HFF-Myc (cell line): ENCODE measurements around the gene LRRC63.
"Not testable (repeated sequence)": the region's sequence is repeated elsewhere in the genome, so short reads cannot be mapped to it uniquely, and the experiment has no call there.

Source experiments
- DNase-seq: peaks from one replicate; pipeline ENCODE4 v3.0.0-alpha.2; 2011; ENCODE audit warnings: low read depth; ENCODE audit errors: extremely low read depth
- H3K4me3 ChIP-seq: replicated peaks from 2 replicates; pipeline ENCODE4 v1.5.1; 2011; ENCODE audit warnings: low read depth, mild to moderate bottlenecking, control low read depth, low read length
- CTCF ChIP-seq: IDR thresholded peaks from 2 replicates; pipeline ENCODE4 v1.5.1; 2012; ENCODE audit warnings: mild to moderate bottlenecking, low read depth, low read length, control low read depth; ENCODE audit errors: missing control alignments

Gene LRRC63

GRCh38 chr13:46235286-46235685 is 23.6 kb downstream of the LRRC63 start:
- TF ChIP-seq CTCF = no peak
- DNase-seq = no peak
- no peak overlapping the region for H3K4me3 ChIP-seq

- no peak for DNase-seq
- TF ChIP-seq CTCF = no peak
- H3K4me3 ChIP-seq = no peak overlapping the region
These were observed 53.6 kb downstream of the LRRC63 start for GRCh38 chr13:46265292-46265691.

GRCh38 chr13:46267166-46267565 is 55.4 kb downstream of the LRRC63 start:
- H3K4me3 ChIP-seq = no peak overlapping the region
- no peak for DNase-seq
- no peak for TF ChIP-seq CTCF

- DNase-seq = no peak
- no peak for TF ChIP-seq CTCF
- H3K4me3 ChIP-seq = no peak overlapping the region
These were observed 58.7 kb downstream of the LRRC63 start for GRCh38 chr13:46270416-46270815.

- no peak for TF ChIP-seq CTCF
- no peak overlapping the region for H3K4me3 ChIP-seq
- DNase-seq = no peak
These were observed 62.5 kb downstream of the LRRC63 start for GRCh38 chr13:46274094-46274698.

GRCh38 chr13:46278474-46278873 is 66.7 kb downstream of the LRRC63 start:
- no peak for TF ChIP-seq CTCF
- no peak overlapping the region for H3K4me3 ChIP-seq
- no peak for DNase-seq

- DNase-seq = no peak
- no peak for TF ChIP-seq CTCF
- H3K4me3 ChIP-seq = no peak overlapping the region
These were observed 70.1 kb downstream of the LRRC63 start for GRCh38 chr13:46281779-46282178.

- DNase-seq, H3K4me3 ChIP-seq: not testable (repeated sequence)
These were observed 72.4 kb downstream of the LRRC63 start for GRCh38 chr13:46283912-46284824.
